ENCODE measurements around the gene TNFRSF11A.

- no peak for TF ChIP-seq CTCF (IDR thresholded peaks at IDR 0.05; ENCODE audit: low read length)
- TF ChIP-seq EZH2 (optimal IDR thresholded peaks at IDR 0.05; ENCODE audit: low read depth, low read length), result no peak
Measured at GRCh38 chr18:62353170-62353569, 28.1 kb downstream of the TNFRSF11A start.

All from MM.1S (cell line).